Kidney epithelial cell (primary cell): Measurements from ENCODE around the gene ABHD15. TPM values are rescaled to one million over a fixed set of nuclear protein-coding genes. Genes with fewer than 3 reads are reported as not detected.

ENCODE experiments used
- DNase-seq: peaks from one replicate; pipeline ENCODE4 v3.0.0-alpha.2; 2010; ENCODE audit warnings: low read depth
- H3K27me3 ChIP-seq: 2 replicates; pipeline ENCODE4 v1.6.0; 2011; ENCODE audit warnings: low read length; ENCODE audit not compliant: control insufficient read depth, insufficient read depth
- H3K36me3 ChIP-seq: 2 replicates; pipeline ENCODE4 v1.5.1; 2011; ENCODE audit warnings: low read length; ENCODE audit not compliant: control insufficient read depth, insufficient read depth
- H3K4me3 ChIP-seq: 2 replicates; pipeline ENCODE4 v1.5.1; 2011; ENCODE audit warnings: low read depth, mild to moderate bottlenecking, control low read depth, low read length
- total RNA-seq: library from RNA; depleted of rRNA; stranded (reverse); fragments of >200 nt; gene quantifications from 2 replicates; pipeline ENCODE4 v1.2.3, GENCODE V29; 2015
- TF ChIP-seq, protein P1 (sequence below): IDR thresholded peaks from 2 replicates; pipeline ENCODE4 v1.5.1; 2011; ENCODE audit warnings: mild to moderate bottlenecking, moderate library complexity, low read length, control low read depth, inconsistent platforms; ENCODE audit not compliant: insufficient read depth, poor library complexity, severe bottlenecking

ABHD15 gene, protein sequence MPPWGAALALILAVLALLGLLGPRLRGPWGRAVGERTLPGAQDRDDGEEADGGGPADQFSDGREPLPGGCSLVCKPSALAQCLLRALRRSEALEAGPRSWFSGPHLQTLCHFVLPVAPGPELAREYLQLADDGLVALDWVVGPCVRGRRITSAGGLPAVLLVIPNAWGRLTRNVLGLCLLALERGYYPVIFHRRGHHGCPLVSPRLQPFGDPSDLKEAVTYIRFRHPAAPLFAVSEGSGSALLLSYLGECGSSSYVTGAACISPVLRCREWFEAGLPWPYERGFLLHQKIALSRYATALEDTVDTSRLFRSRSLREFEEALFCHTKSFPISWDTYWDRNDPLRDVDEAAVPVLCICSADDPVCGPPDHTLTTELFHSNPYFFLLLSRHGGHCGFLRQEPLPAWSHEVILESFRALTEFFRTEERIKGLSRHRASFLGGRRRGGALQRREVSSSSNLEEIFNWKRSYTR
- total RNA-seq, result 6.4 and 8.3 TPM in 2 replicates

DNA sequence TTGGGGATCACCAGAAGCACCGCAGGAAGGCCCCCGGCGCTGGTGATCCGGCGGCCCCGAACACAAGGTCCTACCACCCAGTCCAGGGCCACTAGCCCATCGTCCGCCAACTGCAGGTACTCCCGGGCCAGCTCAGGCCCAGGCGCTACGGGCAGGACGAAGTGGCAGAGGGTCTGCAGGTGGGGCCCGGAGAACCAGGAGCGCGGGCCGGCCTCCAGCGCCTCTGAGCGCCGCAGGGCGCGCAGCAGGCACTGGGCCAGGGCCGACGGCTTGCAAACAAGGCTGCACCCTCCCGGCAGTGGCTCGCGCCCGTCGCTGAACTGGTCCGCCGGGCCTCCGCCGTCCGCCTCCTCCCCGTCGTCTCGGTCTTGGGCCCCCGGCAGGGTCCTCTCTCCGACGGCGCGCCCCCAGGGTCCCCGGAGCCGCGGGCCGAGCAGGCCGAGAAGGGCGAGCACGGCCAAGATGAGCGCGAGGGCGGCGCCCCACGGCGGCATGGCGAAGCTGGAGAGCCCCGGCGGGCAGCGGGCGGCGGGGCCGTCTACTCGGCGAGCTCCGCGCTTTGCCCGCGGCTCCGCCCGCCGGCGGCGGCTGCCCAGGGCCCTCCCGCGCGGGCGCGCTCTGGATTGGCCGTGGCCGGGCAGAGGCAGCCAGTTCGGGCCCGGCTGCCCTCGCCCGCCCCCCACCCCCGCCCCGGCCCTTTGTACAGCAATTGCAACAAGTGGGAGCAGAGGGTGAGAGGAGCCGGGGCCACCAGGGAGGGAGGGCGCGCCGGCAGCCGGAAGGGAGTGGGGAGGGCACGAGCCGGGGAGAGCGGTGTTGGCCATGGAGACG is at the start of gene ABHD15:
TSS of gene ABHD15 (minus strand) at position 565 of the 831 bp plus-strand sequence. CDS start at position 494, 71 bp downstream.
- no peak for DNase-seq
- TF ChIP-seq, protein P1, sequence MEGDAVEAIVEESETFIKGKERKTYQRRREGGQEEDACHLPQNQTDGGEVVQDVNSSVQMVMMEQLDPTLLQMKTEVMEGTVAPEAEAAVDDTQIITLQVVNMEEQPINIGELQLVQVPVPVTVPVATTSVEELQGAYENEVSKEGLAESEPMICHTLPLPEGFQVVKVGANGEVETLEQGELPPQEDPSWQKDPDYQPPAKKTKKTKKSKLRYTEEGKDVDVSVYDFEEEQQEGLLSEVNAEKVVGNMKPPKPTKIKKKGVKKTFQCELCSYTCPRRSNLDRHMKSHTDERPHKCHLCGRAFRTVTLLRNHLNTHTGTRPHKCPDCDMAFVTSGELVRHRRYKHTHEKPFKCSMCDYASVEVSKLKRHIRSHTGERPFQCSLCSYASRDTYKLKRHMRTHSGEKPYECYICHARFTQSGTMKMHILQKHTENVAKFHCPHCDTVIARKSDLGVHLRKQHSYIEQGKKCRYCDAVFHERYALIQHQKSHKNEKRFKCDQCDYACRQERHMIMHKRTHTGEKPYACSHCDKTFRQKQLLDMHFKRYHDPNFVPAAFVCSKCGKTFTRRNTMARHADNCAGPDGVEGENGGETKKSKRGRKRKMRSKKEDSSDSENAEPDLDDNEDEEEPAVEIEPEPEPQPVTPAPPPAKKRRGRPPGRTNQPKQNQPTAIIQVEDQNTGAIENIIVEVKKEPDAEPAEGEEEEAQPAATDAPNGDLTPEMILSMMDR, result no peak

DNA sequence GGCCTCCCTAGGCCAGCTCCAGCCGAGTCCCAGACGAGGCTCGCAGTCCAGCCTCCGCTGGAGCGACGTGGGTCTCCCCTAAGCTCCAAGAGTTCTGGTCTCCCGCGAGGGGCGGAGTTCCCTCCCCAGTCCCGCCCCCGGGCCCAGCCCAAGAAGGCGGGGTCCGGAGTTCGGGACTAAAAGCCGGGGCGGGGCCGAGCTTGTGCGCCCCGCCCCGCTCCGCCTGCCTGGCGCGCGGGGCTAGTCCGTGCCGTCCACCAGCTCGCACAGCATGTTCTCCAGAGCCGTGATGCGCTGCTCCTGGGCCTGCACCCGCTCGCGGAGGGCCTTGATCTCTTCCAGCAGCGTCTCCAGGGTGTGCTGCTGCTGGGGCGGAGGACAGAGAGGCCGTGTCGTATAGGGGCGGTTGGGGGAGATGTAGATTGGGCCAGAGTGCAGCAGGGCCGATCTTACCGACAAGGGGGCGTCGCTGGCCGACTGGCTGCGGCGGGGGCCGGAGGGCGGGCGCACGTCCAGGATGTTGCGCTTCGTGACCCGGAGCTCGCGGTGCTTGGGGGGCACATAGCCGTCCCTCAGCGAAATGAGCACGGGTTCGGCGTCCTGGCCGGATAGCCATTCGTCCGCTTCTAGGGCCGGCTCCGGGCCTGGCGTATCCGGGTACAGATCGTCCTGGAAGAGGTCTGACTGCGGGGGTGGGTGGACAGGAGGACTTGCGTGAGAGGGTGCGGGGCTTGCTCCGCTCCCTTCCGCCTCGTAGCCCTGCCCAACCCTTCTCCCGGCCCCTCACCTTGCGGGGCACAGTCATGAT is 48.9 kb upstream of the ABHD15 start:
- H3K27me3 ChIP-seq, result peaks cover 20% of the 10 kb centered on the region
- peak overlapping the region; percentile 14 for H3K4me3 ChIP-seq
- no peaks in the 10 kb centered on the region for H3K36me3 ChIP-seq
- TF ChIP-seq, protein P1, result no peak
- DNase-seq, result no peak

More for the DNA sequence above, at the start of gene ABHD15:
- Histone ChIP-seq H3K36me3 (no peaks in the 10 kb centered on the region), H3K4me3 (peak within 1 kb of the TSS; percentile 59), H3K27me3 (no peaks in the 10 kb centered on the region)

DNA sequence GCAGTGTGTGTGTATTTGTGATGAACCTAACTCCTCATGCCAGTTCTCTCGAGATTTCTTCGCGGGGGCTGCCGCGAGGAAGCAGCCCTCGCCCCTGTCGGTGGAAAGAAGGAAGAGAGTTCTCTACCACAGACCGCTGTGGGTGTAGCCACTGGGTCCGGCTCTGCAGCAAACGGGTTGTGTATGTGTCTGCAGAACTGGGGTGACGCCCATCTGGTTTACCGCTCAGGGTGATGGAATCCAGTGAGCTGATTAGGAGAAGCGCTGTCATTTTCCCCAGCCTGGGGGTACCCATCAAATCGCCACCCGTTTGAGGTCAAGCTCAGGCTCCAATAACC is 48.2 kb upstream of the ABHD15 start:
- peaks cover 20% of the 10 kb centered on the region for H3K27me3 ChIP-seq
- TF ChIP-seq, protein P1, result no peak
- no peak for DNase-seq
- no peaks in the 10 kb centered on the region for H3K36me3 ChIP-seq
- H3K4me3 ChIP-seq, result no peak overlapping the region

DNA sequence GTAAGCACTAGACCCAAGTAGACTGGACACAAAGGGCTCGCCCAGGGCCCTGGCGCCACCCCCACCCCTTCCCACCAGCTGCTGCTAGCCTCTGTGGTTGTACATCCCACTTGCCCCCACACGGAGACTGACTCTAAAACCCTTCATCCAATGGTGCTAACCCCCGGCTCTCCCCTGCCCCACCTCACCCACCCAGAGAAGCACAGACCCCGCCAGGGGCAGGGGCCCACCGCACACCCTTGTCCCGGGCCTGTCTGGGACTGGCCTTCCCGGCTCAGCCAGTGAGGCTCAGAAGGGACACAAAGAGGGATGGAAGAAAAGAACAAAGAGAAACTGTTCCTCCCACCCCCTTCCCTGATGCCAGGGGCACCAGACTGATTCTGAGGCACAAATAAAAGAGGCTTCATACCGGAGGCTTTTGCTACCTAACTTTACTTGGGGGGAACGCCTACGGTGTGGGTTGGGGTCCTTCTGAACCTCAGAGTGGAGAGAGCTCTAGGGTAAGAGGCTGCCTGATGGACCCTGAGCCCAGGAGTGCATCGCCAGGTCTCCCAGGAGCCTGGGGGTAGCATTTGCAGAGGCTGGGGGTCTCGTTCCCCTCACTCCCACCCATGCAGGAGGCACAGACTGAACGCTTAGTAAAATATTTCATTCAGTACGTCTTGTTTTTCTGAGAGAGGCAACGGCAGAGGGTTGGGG is 47.7 kb upstream of the ABHD15 start:
- Histone ChIP-seq H3K27me3 (peaks cover 20% of the 10 kb centered on the region), H3K36me3 (no peaks in the 10 kb centered on the region), H3K4me3 (no peak overlapping the region)
- TF ChIP-seq, protein P1, result no peak
- no peak for DNase-seq

DNA sequence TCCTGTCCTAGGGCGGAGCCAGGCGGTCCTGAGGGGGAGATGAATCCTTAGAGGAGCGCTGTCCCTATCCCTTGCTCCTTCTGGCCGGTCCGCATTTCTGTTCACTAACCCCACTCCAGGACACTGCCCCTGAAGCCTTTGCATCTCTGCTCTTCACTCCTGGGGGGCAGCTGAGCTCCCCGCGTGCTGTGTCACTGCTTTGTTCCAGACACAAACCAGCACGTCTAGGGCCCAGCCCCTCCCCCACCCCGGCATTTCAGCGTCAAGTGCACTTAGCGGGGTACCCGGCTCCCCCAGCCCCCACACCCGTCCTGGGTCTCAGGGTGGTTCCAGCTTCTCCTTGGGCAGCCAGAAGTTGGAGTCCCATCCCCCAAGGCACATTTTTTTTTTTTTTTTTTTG is 47.0 kb upstream of the ABHD15 start:
- no peak for DNase-seq
- Histone ChIP-seq H3K4me3 (no peak overlapping the region), H3K36me3 (no peaks in the 10 kb centered on the region), H3K27me3 (peaks cover 20% of the 10 kb centered on the region)
- TF ChIP-seq, protein P1, result no peak
